Activated CD4-positive, alpha-beta T cell treated with anti-CD3 and anti-CD28 coated beads, Interleukin-2, amount 10 ng/mL, durations not matched to agents 7 days and 5 days (primary cell): ENCODE measurements around the gene RTN1. TPM values are rescaled to one million over a fixed set of nuclear protein-coding genes. Genes with fewer than 3 reads are reported as not detected.

Experiments
- CTCF ChIA-PET: fragments of 350-600 bp; sonication (Branson Sonifier 250); formaldehyde crosslinking; loops from one replicate; lab custom pipeline; 2021; ENCODE audit warnings: antibody characterized with exemption; lab: Charles Lee
- POLR2A ChIA-PET: fragments of 350-600 bp; sonication (Branson Sonifier 250); formaldehyde crosslinking; loops from one replicate; lab custom pipeline; 2021; ENCODE audit warnings: antibody characterized with exemption; lab: Charles Lee
- DNase-seq: peaks from one replicate; pipeline ENCODE4 v3.0.0-alpha.2; 2020
- H3K27ac Mint-ChIP-seq: one replicate; pipeline ENCODE4 v1.8.0; 2021; ENCODE audit warnings: mild to moderate bottlenecking, moderate library complexity, mixed read lengths
- H3K27me3 Mint-ChIP-seq: one replicate; pipeline ENCODE4 v1.8.0; 2021; ENCODE audit warnings: mixed read lengths
- H3K36me3 Mint-ChIP-seq: one replicate; pipeline ENCODE4 v1.8.0; 2021; ENCODE audit warnings: low read depth, mixed read lengths
- H3K4me1 Mint-ChIP-seq: one replicate; pipeline ENCODE4 v1.8.0; 2021; ENCODE audit warnings: mixed read lengths
- H3K4me3 Mint-ChIP-seq: one replicate; pipeline ENCODE4 v1.8.0; 2021; ENCODE audit warnings: mild to moderate bottlenecking, moderate library complexity, mixed read lengths
- H3K9me3 Mint-ChIP-seq: one replicate; pipeline ENCODE4 v1.8.0; 2021; ENCODE audit warnings: mixed read lengths
- total RNA-seq, 2 experiments: library from RNA; stranded (reverse); gene quantifications; one replicate each; pipeline ENCODE4 v1.2.3, GENCODE V29; 2021

RTN1 gene
- total RNA-seq, 2 experiments from 2014 or later, result not detected

GRCh38 chr14:59704054-59704645 is 166.4 kb downstream of the RTN1 start:
- Mint-ChIP-seq H3K36me3 (no peaks in the 10 kb centered on the region), H3K27ac (no peak overlapping the region), H3K9me3 (no peaks in the 10 kb centered on the region), H3K4me1 (no peaks in the 10 kb centered on the region), H3K27me3 (peaks cover 2% of the 10 kb centered on the region), H3K4me3 (no peak overlapping the region)
- POLR2A ChIA-PET, result no interaction called here
- CTCF ChIA-PET, result no interaction called here
- DNase-seq, result no peak

- ChIA-PET POLR2A (no interaction called here), CTCF (interaction anchor here (0.5 kb wide), 1 partner anchor 67 kb away, joined by 6 read pairs; no protein-coding TSS in a partner anchor)
- no peak overlapping the region for H3K27ac Mint-ChIP-seq
Observed at GRCh38 chr14:59699442-59699841, 171.1 kb downstream of the RTN1 start.

GRCh38 chr14:59698793-59699192 is 171.8 kb downstream of the RTN1 start:
- no peak overlapping the region for H3K27ac Mint-ChIP-seq
- H3K9me3 Mint-ChIP-seq, result no peaks in the 10 kb centered on the region
- H3K4me1 Mint-ChIP-seq, result no peaks in the 10 kb centered on the region
- CTCF ChIA-PET, result no interaction called here
- no peaks in the 10 kb centered on the region for H3K36me3 Mint-ChIP-seq
- peaks cover 6% of the 10 kb centered on the region for H3K27me3 Mint-ChIP-seq
- no peak for DNase-seq
- POLR2A ChIA-PET, result no interaction called here
- H3K4me3 Mint-ChIP-seq, result no peak overlapping the region

More at GRCh38 chr14:59699442-59699841, 171.1 kb downstream of the RTN1 start:
- Mint-ChIP-seq H3K27me3 (peaks cover 6% of the 10 kb centered on the region), H3K4me1 (no peaks in the 10 kb centered on the region), H3K9me3 (no peaks in the 10 kb centered on the region), H3K4me3 (no peak overlapping the region), H3K36me3 (no peaks in the 10 kb centered on the region)
- DNase-seq, result no peak

- Mint-ChIP-seq H3K36me3 (no peaks in the 10 kb centered on the region), H3K27me3 (peaks cover 14% of the 10 kb centered on the region), H3K4me3 (no peak overlapping the region), H3K4me1 (no peaks in the 10 kb centered on the region), H3K9me3 (no peaks in the 10 kb centered on the region), H3K27ac (no peak overlapping the region)
- DNase-seq, result no peak
- ChIA-PET POLR2A (interaction anchor here (0.7 kb wide), 1 partner anchor 679 kb away, joined by 5 read pairs; no protein-coding TSS in a partner anchor), CTCF (no interaction called here)
Observed at GRCh38 chr14:59695198-59695597, 175.4 kb downstream of the RTN1 start.

GRCh38 chr14:59691266-59691665 is 179.3 kb downstream of the RTN1 start:
- Mint-ChIP-seq H3K9me3 (no peaks in the 10 kb centered on the region), H3K4me1 (no peaks in the 10 kb centered on the region), H3K4me3 (no peak overlapping the region), H3K36me3 (no peaks in the 10 kb centered on the region), H3K27me3 (peaks cover 11% of the 10 kb centered on the region), H3K27ac (no peak overlapping the region)
- no peak for DNase-seq
- POLR2A ChIA-PET, result no interaction called here
- CTCF ChIA-PET, result no interaction called here

GRCh38 chr14:59690426-59690825 is 180.2 kb downstream of the RTN1 start:
- Mint-ChIP-seq H3K27me3 (peaks cover 11% of the 10 kb centered on the region), H3K4me1 (no peaks in the 10 kb centered on the region), H3K4me3 (no peak overlapping the region), H3K9me3 (no peaks in the 10 kb centered on the region), H3K36me3 (no peaks in the 10 kb centered on the region), H3K27ac (no peak overlapping the region)
- CTCF ChIA-PET, result no interaction called here
- no peak for DNase-seq
- POLR2A ChIA-PET, result no interaction called here

GRCh38 chr14:59688224-59689170 is 182.1 kb downstream of the RTN1 start:
- Mint-ChIP-seq H3K4me1 (no peaks in the 10 kb centered on the region), H3K27ac (no peak overlapping the region), H3K27me3 (peaks cover 17% of the 10 kb centered on the region), H3K9me3 (no peaks in the 10 kb centered on the region), H3K4me3 (no peak overlapping the region), H3K36me3 (no peaks in the 10 kb centered on the region)
- DNase-seq, result peak; percentile 43
- ChIA-PET CTCF (no interaction called here), POLR2A (no interaction called here)

- Mint-ChIP-seq H3K4me1 (no peaks in the 10 kb centered on the region), H3K9me3 (no peaks in the 10 kb centered on the region), H3K27ac (no peak overlapping the region), H3K4me3 (no peak overlapping the region), H3K36me3 (no peaks in the 10 kb centered on the region), H3K27me3 (peaks cover 19% of the 10 kb centered on the region)
- ChIA-PET CTCF (no interaction called here), POLR2A (no interaction called here)
- no peak for DNase-seq
Observed at GRCh38 chr14:59687663-59688062, 182.9 kb downstream of the RTN1 start.

GRCh38 chr14:59679872-59680271 is 190.7 kb downstream of the RTN1 start:
- ChIA-PET CTCF (no interaction called here), POLR2A (no interaction called here)
- Mint-ChIP-seq H3K36me3 (no peaks in the 10 kb centered on the region), H3K4me3 (no peak overlapping the region), H3K9me3 (no peaks in the 10 kb centered on the region), H3K27ac (no peak overlapping the region), H3K27me3 (peaks cover 14% of the 10 kb centered on the region), H3K4me1 (no peaks in the 10 kb centered on the region)
- no peak for DNase-seq

GRCh38 chr14:59678352-59678751 is 192.2 kb downstream of the RTN1 start:
- Mint-ChIP-seq H3K4me1 (no peaks in the 10 kb centered on the region), H3K27me3 (peaks cover 9% of the 10 kb centered on the region), H3K9me3 (peaks cover 2% of the 10 kb centered on the region), H3K36me3 (no peaks in the 10 kb centered on the region), H3K4me3 (no peak overlapping the region), H3K27ac (no peak overlapping the region)
- POLR2A ChIA-PET, result interaction anchor here (0.7 kb wide), 1 partner anchor 255 kb away, joined by 3 read pairs; no protein-coding TSS in a partner anchor
- DNase-seq, result no peak
- CTCF ChIA-PET, result no interaction called here

GRCh38 chr14:59677771-59678231 is 192.8 kb downstream of the RTN1 start:
- no peaks in the 10 kb centered on the region for H3K36me3 Mint-ChIP-seq
- DNase-seq, result no peak
- H3K9me3 Mint-ChIP-seq, result peaks cover 5% of the 10 kb centered on the region
- peaks cover 8% of the 10 kb centered on the region for H3K27me3 Mint-ChIP-seq
- H3K4me3 Mint-ChIP-seq, result no peak overlapping the region
- POLR2A ChIA-PET, result interaction anchor here (0.7 kb wide), 1 partner anchor 255 kb away, joined by 3 read pairs; no protein-coding TSS in a partner anchor
- no peak overlapping the region for H3K27ac Mint-ChIP-seq
- no peaks in the 10 kb centered on the region for H3K4me1 Mint-ChIP-seq
- CTCF ChIA-PET, result no interaction called here

GRCh38 chr14:59675394-59675793 is 195.2 kb downstream of the RTN1 start:
- POLR2A ChIA-PET, result no interaction called here
- Mint-ChIP-seq H3K4me3 (no peak overlapping the region), H3K4me1 (no peaks in the 10 kb centered on the region), H3K9me3 (peaks cover 5% of the 10 kb centered on the region), H3K27me3 (no peaks in the 10 kb centered on the region), H3K27ac (no peak overlapping the region), H3K36me3 (no peaks in the 10 kb centered on the region)
- no peak for DNase-seq
- CTCF ChIA-PET, result no interaction called here

- Mint-ChIP-seq H3K4me1 (no peaks in the 10 kb centered on the region), H3K27me3 (no peaks in the 10 kb centered on the region), H3K9me3 (peaks cover 11% of the 10 kb centered on the region), H3K36me3 (no peaks in the 10 kb centered on the region), H3K4me3 (no peak overlapping the region), H3K27ac (no peak overlapping the region)
- ChIA-PET POLR2A (no interaction called here), CTCF (no interaction called here)
- DNase-seq, result no peak
Observed at GRCh38 chr14:59664741-59665140, 205.8 kb downstream of the RTN1 start.
